Activated T-cell treated with anti-CD3 and anti-CD28 coated beads, Interleukin-2, amount 50 U/mL, for 4 hours (primary cell): Measurements from ENCODE around the gene SLC30A2. TPM values are rescaled to one million over a fixed set of nuclear protein-coding genes. Genes with fewer than 3 reads are reported as not detected.
"Not testable (repeated sequence)": the region's sequence is repeated elsewhere in the genome, so short reads cannot be mapped to it uniquely, and the experiment has no call there.

Source experiments
- ATAC-seq, 2 donors: fragments of 200-7000 bp; cut with Tn5 transposase; one replicate each; pipeline ENCODE4 v1.10.0; 2021
- DNase-seq: peaks from one replicate; pipeline ENCODE4 v3.0.0-alpha.2; 2020
- H3K27me3 Mint-ChIP-seq: one replicate; pipeline ENCODE4 v1.8.0; 2021; ENCODE audit warnings: low read depth, mixed read lengths
- H3K36me3 Mint-ChIP-seq: one replicate; pipeline ENCODE4 v1.8.0; 2022; ENCODE audit warnings: mixed read lengths; ENCODE audit not compliant: insufficient read depth
- H3K4me1 Mint-ChIP-seq: one replicate; pipeline ENCODE4 v1.8.0; 2021; ENCODE audit warnings: low read depth, mixed read lengths
- H3K4me3 Mint-ChIP-seq: one replicate; pipeline ENCODE4 v1.8.0; 2021; ENCODE audit warnings: mild to moderate bottlenecking, moderate library complexity, mixed read lengths
- H3K9me3 Mint-ChIP-seq: one replicate; pipeline ENCODE4 v1.8.0; 2021; ENCODE audit warnings: mixed read lengths
- total RNA-seq, 3 donors: library from RNA; stranded (reverse); gene quantifications; one replicate each; pipeline ENCODE4 v1.2.1, GENCODE V29; 2021

Gene SLC30A2, protein sequence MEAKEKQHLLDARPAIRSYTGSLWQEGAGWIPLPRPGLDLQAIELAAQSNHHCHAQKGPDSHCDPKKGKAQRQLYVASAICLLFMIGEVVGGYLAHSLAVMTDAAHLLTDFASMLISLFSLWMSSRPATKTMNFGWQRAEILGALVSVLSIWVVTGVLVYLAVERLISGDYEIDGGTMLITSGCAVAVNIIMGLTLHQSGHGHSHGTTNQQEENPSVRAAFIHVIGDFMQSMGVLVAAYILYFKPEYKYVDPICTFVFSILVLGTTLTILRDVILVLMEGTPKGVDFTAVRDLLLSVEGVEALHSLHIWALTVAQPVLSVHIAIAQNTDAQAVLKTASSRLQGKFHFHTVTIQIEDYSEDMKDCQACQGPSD
- total RNA-seq: not detected

GRCh38 chr1:26045722-26046245, at the start of gene SLC30A2:
TSS of gene SLC30A2 (minus strand) at chr1:26046118. CDS start at chr1:26045896, 222 bp downstream.
- peak; percentile 36 to 43 for ATAC-seq
- no peak for DNase-seq
- Mint-ChIP-seq H3K27me3 (peaks cover 56% of the 10 kb centered on the region), H3K4me1 (peaks cover 1% of the 10 kb centered on the region), H3K9me3 (no peaks in the 10 kb centered on the region), H3K36me3 (no peaks in the 10 kb centered on the region), H3K4me3 (no peak within 1 kb of the TSS)

DNA sequence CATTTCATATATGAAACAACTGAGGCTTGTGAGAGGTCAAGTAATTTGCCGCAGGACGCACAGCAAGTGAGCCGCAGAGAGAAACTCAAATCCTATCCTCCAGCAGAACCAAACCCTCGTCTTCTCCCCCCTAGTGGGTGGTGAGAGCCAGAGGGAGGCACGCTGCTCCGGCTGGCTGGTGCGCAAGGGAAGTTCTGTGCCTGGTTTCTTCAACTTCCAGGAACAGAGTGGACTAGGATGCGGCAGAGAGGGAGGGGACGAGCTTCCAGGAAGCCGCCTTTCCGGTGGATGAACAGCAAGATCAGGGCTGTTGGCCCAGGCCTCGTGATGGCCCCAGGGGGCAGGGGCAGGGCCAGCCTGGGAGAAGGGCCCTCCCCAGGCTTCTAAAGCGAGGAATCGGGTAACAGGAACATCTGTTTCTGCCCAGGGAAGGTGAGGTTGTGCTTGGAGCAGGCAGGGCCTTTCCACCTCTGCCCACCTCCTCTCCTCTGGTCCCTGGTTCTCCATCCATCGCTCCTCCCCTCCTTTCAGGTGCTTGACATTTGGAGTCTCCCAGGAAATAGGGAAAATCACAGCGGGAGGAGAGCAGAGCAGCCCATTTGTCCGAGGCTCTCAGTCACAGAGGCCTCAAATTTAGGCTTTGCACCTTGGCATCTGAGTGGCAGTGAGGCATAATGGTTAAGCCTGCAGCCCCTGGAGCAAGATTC, 48.9 kb upstream of the SLC30A2 start:
- no peak overlapping the region for H3K4me3 Mint-ChIP-seq

GRCh38 chr1:26094076-26094669, 48.3 kb upstream of the SLC30A2 start:
- no peaks in the 10 kb centered on the region for H3K9me3 Mint-ChIP-seq
- no peak for ATAC-seq
- H3K4me1 Mint-ChIP-seq: no peaks in the 10 kb centered on the region
- H3K4me3 Mint-ChIP-seq: no peak overlapping the region
- no peaks in the 10 kb centered on the region for H3K36me3 Mint-ChIP-seq
- DNase-seq: no peak
- peaks cover 31% of the 10 kb centered on the region for H3K27me3 Mint-ChIP-seq

More for the DNA sequence above, 48.9 kb upstream of the SLC30A2 start:
- no peak for DNase-seq
- no peaks in the 10 kb centered on the region for H3K36me3 Mint-ChIP-seq
- H3K4me1 Mint-ChIP-seq: no peaks in the 10 kb centered on the region
- no peak for ATAC-seq
- peaks cover 29% of the 10 kb centered on the region for H3K27me3 Mint-ChIP-seq
- H3K9me3 Mint-ChIP-seq: no peaks in the 10 kb centered on the region

DNA sequence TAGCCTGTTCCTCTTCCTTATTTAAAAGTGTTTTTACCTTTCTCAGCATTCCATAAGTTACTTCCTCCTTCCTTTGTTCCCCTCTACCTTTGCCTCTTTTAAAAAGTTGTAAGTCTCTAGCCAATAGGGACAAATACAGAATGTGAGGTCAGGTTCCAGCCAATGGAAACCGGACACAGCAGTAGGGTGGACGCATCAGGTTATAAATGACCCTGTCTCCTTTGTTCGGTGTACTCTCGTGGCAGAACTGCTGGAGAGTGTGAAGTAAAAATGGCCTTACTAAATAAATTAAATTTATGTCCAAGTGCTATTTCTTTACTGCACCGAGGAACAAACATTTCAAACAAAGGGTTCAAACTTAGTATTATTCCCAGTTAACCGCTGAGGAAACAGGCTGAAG, 47.7 kb upstream of the SLC30A2 start:
- peaks cover 31% of the 10 kb centered on the region for H3K27me3 Mint-ChIP-seq
- H3K36me3 Mint-ChIP-seq, H3K4me3 Mint-ChIP-seq, DNase-seq, H3K9me3 Mint-ChIP-seq, H3K4me1 Mint-ChIP-seq, ATAC-seq: not testable (repeated sequence)

DNA sequence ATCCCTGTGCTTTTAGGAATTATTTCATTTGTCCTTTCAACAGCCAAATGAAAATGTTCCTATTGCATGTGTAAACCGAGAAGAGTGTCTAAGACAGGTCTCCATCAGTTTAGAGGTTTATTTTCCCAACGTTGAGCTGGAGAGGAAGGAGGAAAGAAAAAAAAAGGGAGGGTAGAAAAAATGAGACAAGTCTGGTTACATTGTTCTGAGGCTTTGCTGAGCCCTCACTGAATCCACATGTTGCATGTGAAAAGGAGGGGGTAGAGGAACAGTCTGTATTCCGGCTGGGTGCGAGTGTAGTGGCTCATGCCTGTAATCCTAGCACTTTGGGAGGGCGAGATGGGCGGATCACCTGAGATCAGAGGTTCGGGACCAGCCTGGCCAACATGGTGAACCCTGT, 46.5 kb upstream of the SLC30A2 start:
- Mint-ChIP-seq H3K27me3 (peaks cover 34% of the 10 kb centered on the region), H3K9me3 (no peaks in the 10 kb centered on the region), H3K36me3 (no peaks in the 10 kb centered on the region), H3K4me3 (no peak overlapping the region), H3K4me1 (no peaks in the 10 kb centered on the region)
- DNase-seq (no peak), ATAC-seq (no peak)

GRCh38 chr1:26090893-26091292, 45.0 kb upstream of the SLC30A2 start:
- ATAC-seq (no peak), DNase-seq (no peak)
- Mint-ChIP-seq H3K9me3 (no peaks in the 10 kb centered on the region), H3K4me1 (no peaks in the 10 kb centered on the region), H3K4me3 (no peak overlapping the region), H3K36me3 (no peaks in the 10 kb centered on the region), H3K27me3 (peaks cover 38% of the 10 kb centered on the region)

DNA sequence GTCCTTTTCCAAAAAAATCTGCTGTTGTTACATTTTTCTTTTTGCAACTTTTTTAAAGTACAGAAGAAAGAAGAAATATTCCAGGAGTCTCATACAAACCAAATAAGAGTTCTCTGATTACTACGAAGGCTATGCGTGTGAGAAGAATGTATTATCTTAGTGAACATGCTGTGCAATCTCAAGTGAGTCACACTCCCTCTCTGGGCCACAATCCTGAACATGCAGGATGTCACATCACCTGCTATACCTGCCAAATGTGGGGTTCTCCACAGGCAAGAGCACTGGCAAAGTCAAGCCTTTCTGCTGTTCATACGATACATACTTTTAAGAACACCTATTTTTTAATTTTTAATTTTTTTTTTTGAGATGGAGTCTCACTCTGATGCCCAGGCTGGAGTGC, 43.2 kb upstream of the SLC30A2 start:
- Mint-ChIP-seq H3K27me3 (peaks cover 50% of the 10 kb centered on the region), H3K4me3 (no peak overlapping the region), H3K36me3 (no peaks in the 10 kb centered on the region), H3K9me3 (no peaks in the 10 kb centered on the region), H3K4me1 (no peaks in the 10 kb centered on the region)
- DNase-seq (no peak), ATAC-seq (no peak)

DNA sequence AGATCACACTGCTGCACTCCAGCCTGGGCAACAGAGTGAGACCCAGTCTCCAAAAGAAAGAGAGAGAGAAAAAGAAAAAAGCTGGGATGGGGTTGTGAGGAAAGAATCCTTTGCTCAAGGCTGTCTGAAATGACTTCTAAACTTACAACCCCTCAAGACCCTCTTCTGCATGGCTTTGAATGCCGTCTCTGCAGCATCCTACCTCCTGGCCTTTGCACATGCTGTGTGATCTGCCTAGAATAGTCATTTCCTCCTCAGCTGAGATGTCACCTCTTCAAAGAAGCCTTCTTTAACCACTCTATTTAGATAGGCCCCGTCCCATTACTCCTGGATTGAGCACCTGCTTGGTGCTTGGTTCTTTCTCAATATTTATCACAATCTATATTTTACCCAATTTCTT, 38.9 kb upstream of the SLC30A2 start:
- ATAC-seq: no peak
- H3K9me3 Mint-ChIP-seq: no peaks in the 10 kb centered on the region
- no peak for DNase-seq
- peaks cover 26% of the 10 kb centered on the region for H3K27me3 Mint-ChIP-seq
- no peak overlapping the region for H3K4me3 Mint-ChIP-seq
- no peaks in the 10 kb centered on the region for H3K4me1 Mint-ChIP-seq
- H3K36me3 Mint-ChIP-seq: no peaks in the 10 kb centered on the region

DNA sequence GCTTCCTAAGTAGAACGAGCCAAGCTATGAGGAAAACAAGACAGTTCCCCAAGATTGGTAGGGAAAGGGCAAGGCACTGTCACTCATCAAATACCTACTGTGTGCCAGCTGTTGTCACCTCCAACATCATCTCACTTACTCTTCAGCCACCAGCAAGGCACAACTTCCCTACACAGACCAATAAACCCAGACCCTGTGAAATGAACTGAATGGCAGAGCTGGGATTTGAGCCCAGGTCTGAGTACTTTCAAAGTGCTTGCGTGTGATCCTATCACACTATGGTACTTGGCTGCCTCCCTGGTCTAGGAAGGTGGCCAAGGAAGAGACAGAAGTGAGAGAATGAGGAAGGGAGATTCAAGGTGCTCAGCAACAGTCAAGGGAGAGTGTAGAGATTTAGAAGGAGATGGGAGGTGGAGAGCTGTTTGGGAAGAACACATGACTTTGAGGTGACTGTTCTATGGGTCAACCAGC, 38.2 kb upstream of the SLC30A2 start:
- Mint-ChIP-seq H3K36me3 (no peaks in the 10 kb centered on the region), H3K27me3 (peaks cover 23% of the 10 kb centered on the region), H3K4me1 (no peaks in the 10 kb centered on the region), H3K4me3 (no peak overlapping the region), H3K9me3 (no peaks in the 10 kb centered on the region)
- no peak for ATAC-seq
- DNase-seq: no peak

DNA sequence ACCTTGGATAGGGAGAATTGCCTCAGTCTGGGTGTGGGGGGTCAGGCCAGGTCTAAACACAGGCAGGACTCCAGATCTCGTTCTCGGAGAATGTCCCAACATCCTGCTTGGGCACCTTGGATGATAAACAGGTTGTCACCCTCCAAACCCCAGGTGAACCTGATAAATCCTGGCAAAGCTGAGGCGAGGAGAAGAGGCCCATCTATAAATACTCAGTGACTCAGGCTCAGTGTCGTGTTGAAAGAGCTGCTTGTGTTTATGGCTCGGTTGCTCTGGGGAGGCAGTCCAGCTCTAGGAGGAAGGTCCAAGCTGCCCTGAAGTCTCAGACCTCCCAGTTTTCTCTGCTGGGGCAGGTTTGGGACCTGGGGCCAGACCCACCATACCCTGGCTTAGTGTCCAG, 37.3 kb upstream of the SLC30A2 start:
- no peak for DNase-seq
- no peaks in the 10 kb centered on the region for H3K4me1 Mint-ChIP-seq
- ATAC-seq: no peak
- no peaks in the 10 kb centered on the region for H3K9me3 Mint-ChIP-seq
- no peak overlapping the region for H3K4me3 Mint-ChIP-seq
- H3K36me3 Mint-ChIP-seq: no peaks in the 10 kb centered on the region
- H3K27me3 Mint-ChIP-seq: peaks cover 21% of the 10 kb centered on the region

- Mint-ChIP-seq H3K9me3 (no peaks in the 10 kb centered on the region), H3K36me3 (no peaks in the 10 kb centered on the region), H3K27me3 (peaks cover 22% of the 10 kb centered on the region), H3K4me1 (no peaks in the 10 kb centered on the region), H3K4me3 (no peak overlapping the region)
- DNase-seq: no peak
- no peak for ATAC-seq
Observed at GRCh38 chr1:26082020-26082350, 36.1 kb upstream of the SLC30A2 start.

DNA sequence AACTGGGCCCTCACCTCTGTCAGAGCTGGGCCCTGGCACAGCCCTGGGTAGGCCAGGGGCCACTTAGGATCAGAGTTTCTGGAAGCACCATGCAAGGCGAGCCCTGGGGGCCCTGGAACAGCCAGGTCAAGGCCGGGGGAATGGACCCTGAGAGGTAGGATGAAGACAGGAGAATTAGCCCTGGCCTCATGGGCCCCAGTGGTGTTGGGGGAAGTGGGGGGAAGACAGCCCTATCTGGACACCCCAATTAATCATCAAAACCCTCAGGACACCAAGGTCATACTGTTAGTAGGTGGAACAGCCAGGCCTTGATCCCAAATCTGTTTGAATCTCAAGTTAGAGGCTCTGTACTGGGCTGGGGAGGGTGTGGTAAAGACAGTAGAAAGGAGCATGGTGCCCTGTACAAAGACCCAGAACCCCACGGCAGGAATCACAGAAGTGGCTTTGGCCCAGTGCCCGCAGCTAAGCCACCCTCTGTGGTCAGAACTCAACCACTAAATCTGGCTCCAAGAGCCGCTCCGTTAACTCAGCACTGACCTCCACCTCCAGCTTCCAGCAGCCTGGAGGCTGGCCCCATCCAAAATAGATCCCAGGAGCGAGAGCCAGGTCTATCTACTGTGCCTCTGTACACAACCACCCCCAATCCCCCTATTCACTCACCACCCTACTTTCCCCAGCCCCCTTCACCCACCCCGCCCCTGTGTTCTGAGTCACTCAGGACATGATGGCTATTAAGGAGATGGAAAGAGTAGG, 35.5 kb upstream of the SLC30A2 start:
- DNase-seq (no peak), ATAC-seq (no peak)
- Mint-ChIP-seq H3K9me3 (no peaks in the 10 kb centered on the region), H3K27me3 (peaks cover 25% of the 10 kb centered on the region), H3K4me3 (no peak overlapping the region), H3K36me3 (no peaks in the 10 kb centered on the region), H3K4me1 (no peaks in the 10 kb centered on the region)

DNA sequence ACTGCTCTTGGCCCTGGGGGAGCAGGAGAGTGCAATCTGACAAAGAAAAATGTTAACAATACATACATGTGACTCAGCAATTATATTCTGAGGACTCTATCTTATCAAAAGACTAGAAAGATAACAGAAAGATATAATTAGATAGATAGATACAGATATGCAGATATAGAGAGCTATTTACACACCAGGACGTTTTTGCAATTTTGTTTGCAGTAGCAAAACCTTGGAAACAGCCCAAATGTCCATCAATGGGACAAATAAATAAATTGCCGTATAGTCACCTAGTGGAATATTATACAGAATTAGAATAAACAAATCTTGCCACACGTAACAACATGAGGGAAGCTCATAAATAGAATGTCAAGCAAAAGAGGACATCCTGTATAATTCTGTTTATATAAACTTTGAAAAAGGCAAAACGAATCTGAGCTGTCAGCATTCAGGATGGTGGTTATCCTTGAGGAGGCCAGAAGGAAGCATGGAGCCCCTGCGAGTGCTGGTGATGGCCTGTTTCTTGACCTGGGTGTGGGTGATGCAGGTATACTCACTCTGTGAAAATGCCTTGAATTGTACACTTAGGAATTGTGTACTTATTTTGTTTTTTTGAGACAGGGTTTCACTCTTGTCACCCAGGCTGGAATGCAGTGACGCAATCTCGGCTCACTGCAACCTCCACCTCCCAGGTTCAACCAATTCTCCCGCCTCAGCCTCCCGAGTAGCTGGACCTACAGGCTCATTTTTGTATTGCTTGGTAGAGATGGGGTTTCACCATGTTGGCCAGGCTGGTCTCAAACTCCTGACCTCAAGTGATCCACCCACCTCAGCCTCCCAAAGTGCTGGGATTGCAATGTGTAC, 34.3 kb upstream of the SLC30A2 start:
- no peak overlapping the region for H3K4me3 Mint-ChIP-seq
- ATAC-seq: no peak

More for the DNA sequence above, 34.3 kb upstream of the SLC30A2 start:
- H3K4me1 Mint-ChIP-seq: peaks cover 9% of the 10 kb centered on the region
- DNase-seq: no peak
- peaks cover 19% of the 10 kb centered on the region for H3K27me3 Mint-ChIP-seq
- no peaks in the 10 kb centered on the region for H3K9me3 Mint-ChIP-seq
- H3K36me3 Mint-ChIP-seq: no peaks in the 10 kb centered on the region
